Heart left ventricle (tissue), 13 donors: Measurements from ENCODE around the gene FXYD7.
"Not testable (repeated sequence)": the region's sequence is repeated elsewhere in the genome, so short reads cannot be mapped to it uniquely, and the experiment has no call there.

Source experiments
- POLR2A ChIP-seq, 2 donors: fragments of 450-650 bp; IDR thresholded peaks; one replicate each; pipeline ENCODE4 v1.6.1; 2017; ENCODE audit warnings: antibody characterized with exemption in 2 of 2, mild to moderate bottlenecking in 2 of 2, moderate library complexity in 2 of 2
- TF ChIP-seq, protein P1 (sequence below), 12 donors: fragments of 200-600 bp; sonication (generic) in 4 of 12; IDR thresholded peaks; one replicate each; pipeline versions ENCODE4 v1.5.0 to v1.8.0; 2018 to 2022; ENCODE audit warnings: antibody characterized with exemption in 12 of 12, mild to moderate bottlenecking in 5 of 12
- donor health status: ischemic (EF 13 %, LVEDD 7.1; RV severe dilation, severe dysfunction).
- donor health status: DM: no; HTN: yes; CAD: no.
- donor health status: DM: no; HTN: no; CAD: no.
- donor health status: ischemic (EF 25% LVEDD 6.9; RV normal size, moderate dysfunction).
- donor health status: ischemic (EF 25% LVEDD 5.7; RV mildly dilated, moderate dysfunction).
- donor health status: ischemic (EF 35%, LVEDD 5.7; RV mildly dilated, moderate dysfunction).
- donor health status: nonischemic (EF 11% LVEDD 7.7; RV severe dilation, severe dysfunction).
- donor health status: DM: yes; HTN: yes; CAD: no.
- donor health status: PGD.
- donor health status: ischemic (EF 29% LVEDD 5.4; RV normal size, mild dysfunction).
- donor health status: nonischemic (EF 23%, LVEDD 6.1; RV moderate dilation, normal function).

DNA sequence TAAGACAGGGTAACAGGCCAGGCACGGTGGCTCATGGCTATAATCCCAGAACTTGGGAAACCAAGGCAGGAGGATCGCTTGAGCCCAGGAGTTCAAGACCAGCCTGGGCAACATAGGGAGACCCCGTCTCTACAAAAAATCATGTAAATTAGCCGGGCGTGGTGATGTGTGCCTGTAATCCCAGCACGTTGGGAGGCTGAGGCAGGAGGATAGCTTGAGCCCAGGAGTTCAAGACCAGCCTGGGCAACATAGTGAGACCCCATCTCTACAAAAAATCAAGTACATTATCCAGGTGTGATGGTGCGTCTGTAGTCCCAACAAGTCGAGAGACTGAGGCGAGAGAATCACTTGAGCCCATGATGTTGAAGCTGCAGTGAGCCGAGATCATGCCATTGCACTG, 39.4 kb upstream of the FXYD7 start:
- TF ChIP-seq, protein P1, sequence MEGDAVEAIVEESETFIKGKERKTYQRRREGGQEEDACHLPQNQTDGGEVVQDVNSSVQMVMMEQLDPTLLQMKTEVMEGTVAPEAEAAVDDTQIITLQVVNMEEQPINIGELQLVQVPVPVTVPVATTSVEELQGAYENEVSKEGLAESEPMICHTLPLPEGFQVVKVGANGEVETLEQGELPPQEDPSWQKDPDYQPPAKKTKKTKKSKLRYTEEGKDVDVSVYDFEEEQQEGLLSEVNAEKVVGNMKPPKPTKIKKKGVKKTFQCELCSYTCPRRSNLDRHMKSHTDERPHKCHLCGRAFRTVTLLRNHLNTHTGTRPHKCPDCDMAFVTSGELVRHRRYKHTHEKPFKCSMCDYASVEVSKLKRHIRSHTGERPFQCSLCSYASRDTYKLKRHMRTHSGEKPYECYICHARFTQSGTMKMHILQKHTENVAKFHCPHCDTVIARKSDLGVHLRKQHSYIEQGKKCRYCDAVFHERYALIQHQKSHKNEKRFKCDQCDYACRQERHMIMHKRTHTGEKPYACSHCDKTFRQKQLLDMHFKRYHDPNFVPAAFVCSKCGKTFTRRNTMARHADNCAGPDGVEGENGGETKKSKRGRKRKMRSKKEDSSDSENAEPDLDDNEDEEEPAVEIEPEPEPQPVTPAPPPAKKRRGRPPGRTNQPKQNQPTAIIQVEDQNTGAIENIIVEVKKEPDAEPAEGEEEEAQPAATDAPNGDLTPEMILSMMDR (IDR thresholded peaks at IDR 0.05): not testable (repeated sequence)
- TF ChIP-seq POLR2A (IDR thresholded peaks at IDR 0.05): not testable (repeated sequence)
